ENCODE data around the gene CEP41. TPM values are rescaled to one million over a fixed set of nuclear protein-coding genes. Genes with fewer than 3 reads are reported as not detected.
A peak's percentile ranks its signal among the peaks of the same experiment; 100 is the strongest.

Gene CEP41
- total and polyA plus RNA-seq, 2 donors (not counting 3 experiments of a cell fraction or from before 2014, with no cell fraction given) = 19.5 to 26.8 TPM

GRCh38 chr7:130409067-130409711, 31.6 kb downstream of the CEP41 start:
- no peak overlapping the region for H3K4me3 ChIP-seq (replicated peaks in 1 of 3; ENCODE audit: insufficient read depth in 1 of 3, low read depth in 1 of 3, low read length in 3 of 3)
- no peaks in the 10 kb centered on the region for H4K20me1 ChIP-seq (replicated peaks; ENCODE audit: control insufficient read depth, extremely low read depth, insufficient read depth, low read length)
- H3K27me3 ChIP-seq (ENCODE audit: control insufficient read depth in 2 of 2, insufficient read depth in 2 of 2, low read length in 2 of 2) = no peaks in the 10 kb centered on the region
- H3K79me2 ChIP-seq (ENCODE audit: control insufficient read depth, insufficient read depth, low read length) = no peaks in the 10 kb centered on the region
- no peaks in the 10 kb centered on the region for H3K9me3 ChIP-seq (replicated peaks; ENCODE audit: control insufficient read depth, insufficient read depth, low read length)
- dilution Hi-C loops (cut with MboI; ENCODE audit: extremely low pct_ligation_motif_present, low sequenced_read_pairs) (no loop called here), intact Hi-C loops (cut with micrococcal nuclease) (no loop called here)
- H3K36me3 ChIP-seq (ENCODE audit: control insufficient read depth in 2 of 2, extremely low read depth in 1 of 2, insufficient read depth in 2 of 2, low read length in 2 of 2) = peaks cover 0 to 2% of the 10 kb centered on the region in 2 experiments
- no peaks in the 10 kb centered on the region for H3K9me1 ChIP-seq (replicated peaks; ENCODE audit: control insufficient read depth, extremely low read depth, insufficient read depth, low read length)
- no peak overlapping the region for H2AFZ ChIP-seq (ENCODE audit: low read depth, low read length)
- BruUV-seq (replicated peaks) = no TSS peak
- ChIA-PET POLR2A (no interaction called here), CTCF (no interaction called here)
- TF ChIP-seq EZH2 (IDR thresholded peaks at IDR 0.05; ENCODE audit: borderline replicate concordance, low read depth, low read length, severe bottlenecking) = no peak
- no peak for TF ChIP-seq JUN (IDR thresholded peaks at IDR 0.05; ENCODE audit: borderline replicate concordance, insufficient read depth, insufficient read length, low read depth)
- no peak for TF ChIP-seq MAX (IDR thresholded peaks at IDR 0.05; ENCODE audit: insufficient read depth, insufficient read length)
- TF ChIP-seq POLR2A (IDR thresholded peaks at IDR 0.05; ENCODE audit: low read depth, low read length) = no peak
- TF ChIP-seq GATA2 (IDR thresholded peaks at IDR 0.05; ENCODE audit: insufficient read depth, insufficient read length, low read depth, low read length) = no peak
- no peak for TF ChIP-seq MYC (IDR thresholded peaks at IDR 0.05; ENCODE audit: low read depth, low read length)
- TF ChIP-seq POLR2AphosphoS5 (IDR thresholded peaks at IDR 0.05; ENCODE audit: insufficient read depth, low read depth, low read length) = no peak
- no peak for TF ChIP-seq FOS (IDR thresholded peaks at IDR 0.05; ENCODE audit: borderline replicate concordance, insufficient read depth, low read length)
- no peak for TF ChIP-seq CTCF (IDR thresholded peaks at IDR 0.05; ENCODE audit: extremely low read depth in 1 of 2, insufficient read depth in 1 of 2, low read depth in 1 of 2, low read length in 2 of 2)
- H3K27ac ChIP-seq (ENCODE audit: insufficient read depth, low read depth, low read length) = no peak overlapping the region
- no peaks in the 10 kb centered on the region for H3K4me1 ChIP-seq (ENCODE audit: control insufficient read depth, extremely low read depth, insufficient read depth, low read length)
- DNase-seq (ENCODE audit: low read depth, low spot score) = peak; percentile 29
- H3K9ac ChIP-seq (replicated peaks; ENCODE audit: extremely low read depth, insufficient read depth, low read length) = no peak overlapping the region
- no peak overlapping the region for H3K4me2 ChIP-seq (ENCODE audit: insufficient read depth, low read length)
- no peak for FAIRE-seq

All from endothelial cell of umbilical vein (primary cell).